Measurements from ENCODE around the gene CUEDC1. TPM values are rescaled to one million over a fixed set of nuclear protein-coding genes. Genes with fewer than 3 reads are reported as not detected.

The CUEDC1 gene
- total and polyA plus RNA-seq, 2 of the 13 experiments (the other 11 are each of a cell fraction or from before 2014, with no cell fraction given): 7.4 to 12.9 TPM

GRCh38 chr17:57864273-57864672 lies 90.9 kb downstream of the CUEDC1 start (continued):
- TF ChIP-seq FOXO4 (CRISPR knock-in tag; conservative IDR thresholded peaks at IDR 0.05) (no peak), ZNF704 (CRISPR knock-in tag; IDR thresholded peaks at IDR 0.05; ENCODE audit: borderline replicate concordance) (no peak), HCFC1 (IDR thresholded peaks at IDR 0.05; ENCODE audit: low read depth, low read length) (no peak), POLR2G (IDR thresholded peaks at IDR 0.05; ENCODE audit: low read depth, low read length) (no peak), MED8 (CRISPR knock-in tag; IDR thresholded peaks at IDR 0.05; ENCODE audit: insufficient replicate concordance) (peak; percentile 20), EEA1 (CRISPR knock-in tag; IDR thresholded peaks at IDR 0.05; ENCODE audit: borderline replicate concordance) (no peak)

DNA sequence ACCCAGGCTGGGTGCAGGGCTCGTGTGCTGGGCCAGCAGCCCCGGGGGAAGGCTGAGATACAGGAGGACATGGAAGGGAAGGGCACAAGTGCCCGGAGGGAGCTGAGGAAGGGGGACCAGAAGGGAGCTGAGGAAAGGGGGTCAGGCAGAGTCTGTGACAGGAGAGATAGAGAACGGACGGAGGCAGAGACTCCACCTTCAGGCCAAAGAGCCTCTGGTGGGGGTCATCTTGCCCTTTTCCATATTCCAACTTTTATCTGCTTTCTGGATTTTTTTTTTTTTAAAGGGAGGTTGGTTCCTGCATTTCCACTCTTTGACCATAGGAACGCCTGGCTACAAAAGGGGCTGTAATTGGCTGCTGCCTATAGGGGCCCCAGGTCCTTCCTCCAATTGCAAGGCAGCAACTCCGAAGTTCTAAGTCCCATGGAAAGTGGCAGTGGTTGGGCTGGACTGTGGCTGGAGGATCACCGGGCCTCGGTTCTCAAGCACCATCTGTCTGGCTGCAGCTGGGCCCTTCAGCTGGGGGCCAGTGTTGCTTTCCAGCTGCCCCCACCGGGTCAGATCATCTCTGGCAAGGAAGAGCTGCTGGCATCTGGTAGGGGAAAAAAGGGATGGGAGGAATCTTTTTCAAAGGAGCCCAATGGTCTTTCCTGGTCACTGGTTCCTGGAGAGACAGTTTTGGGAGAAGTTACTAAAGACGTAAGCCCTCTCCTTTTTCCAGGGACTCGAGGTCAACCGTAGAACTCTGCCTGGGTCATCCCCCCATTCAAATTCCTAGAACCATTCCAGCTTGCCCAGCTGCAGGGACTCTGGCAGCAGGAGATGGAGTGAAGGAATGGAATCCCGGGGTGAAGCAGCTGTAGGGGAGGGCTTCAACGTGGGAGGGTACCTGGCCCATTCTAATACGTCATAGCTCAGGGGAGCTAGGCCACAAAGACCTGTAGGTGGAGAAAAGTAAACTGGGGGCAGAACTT lies 92.2 kb downstream of the CUEDC1 start:
- H3K4me2 ChIP-seq (ENCODE audit: low read depth, low read length): peak overlapping the region; percentile 88
- peak overlapping the region; percentile 77 for H3K9ac ChIP-seq (ENCODE audit: insufficient read depth, low read depth, low read length)
- FAIRE-seq: peak; percentile 95
- peak overlapping the region; percentile 77 for H3K27ac ChIP-seq (ENCODE audit: extremely low read length, insufficient read depth, low read length)
- BruUV-seq (replicated peaks): TSS peak; percentile 57
- intact Hi-C loops (cut with micrococcal nuclease; ENCODE audit: unreplicated experiment): loop anchor here (1.0 kb wide), 1 partner anchor 12 kb away; no protein-coding TSS in a partner anchor
- DNase-seq (ENCODE audit: low spot score): peak; percentile 94
- H3K4me3 ChIP-seq (replicated peaks in 1 of 3; ENCODE audit: insufficient read depth in 1 of 3, low read depth in 2 of 3, low read length in 3 of 3): peak overlapping the region; percentile 71 to 90 (median 81)
- H3K36me3 ChIP-seq (replicated peaks in 1 of 2; ENCODE audit: control insufficient read depth in 1 of 2, insufficient read depth in 2 of 2, low read length in 2 of 2): peaks cover 0 to 7% of the 10 kb centered on the region in 2 experiments; a peak in 1 of 5 replicates
- in situ Hi-C loops (cut with HindIII; ENCODE audit: extremely low pct_ligation_motif_present, low pct_unique_long_range_greater_than_20kb): loop anchor here (5.0 kb wide), 1 partner anchor 134 kb away; no protein-coding TSS in a partner anchor
- peaks cover 14% of the 10 kb centered on the region for H3K79me2 ChIP-seq (ENCODE audit: insufficient read depth, low read length)
- no peaks in the 10 kb centered on the region for H3K9me3 ChIP-seq (ENCODE audit: low read length)
- peaks cover 56% of the 10 kb centered on the region for H3K4me1 ChIP-seq (ENCODE audit: insufficient read depth, low read length)
- WGBS (ENCODE audit: low lambda C conversion rate): under 1% methylated on average over 16 of the region's 16 CpGs
- peak; percentile 82 for ATAC-seq
- H2AFZ ChIP-seq (ENCODE audit: low read length): peak overlapping the region; percentile 2
- POLR2A ChIA-PET: interaction anchor here (0.6 to 9.4 kb wide), 12 partner anchors 11 to 221 kb away, joined by 3 to 177 read pairs (median 14); partner anchors contain the start of genes CUEDC1, MRPS23, SRSF1 and VEZF1
- CTCF ChIA-PET (ENCODE audit: low intra/inter-chr PET ratio, low total read pairs): interaction anchor here (0.7 kb wide), 1 partner anchor 12 kb away, joined by 5 read pairs; no protein-coding TSS in a partner anchor
- no peaks in the 10 kb centered on the region for H4K20me1 ChIP-seq (ENCODE audit: insufficient read depth, low read length)
- H3K27me3 ChIP-seq (ENCODE audit: control insufficient read depth in 1 of 2, insufficient read depth in 2 of 2, low read length in 2 of 2): no peaks in the 10 kb centered on the region; a peak in 1 of 5 replicates
- TF ChIP-seq IKZF4 (CRISPR knock-in tag; IDR thresholded peaks at IDR 0.05; ENCODE audit: borderline replicate concordance, low read depth, not compliant biosample characterization): no peak
- TF ChIP-seq ZKSCAN5 (CRISPR knock-in tag; IDR thresholded peaks at IDR 0.05): no peak
- peak; percentile 59 for TF ChIP-seq ZSCAN31 (CRISPR knock-in tag; IDR thresholded peaks at IDR 0.05; ENCODE audit: low read depth)
- TF ChIP-seq ZNF382 (CRISPR knock-in tag; IDR thresholded peaks at IDR 0.05; ENCODE audit: borderline replicate concordance): no peak
- TF ChIP-seq ZNF674 (CRISPR knock-in tag; IDR thresholded peaks at IDR 0.05; ENCODE audit: low read depth): no peak
- peak; percentile 64; the same call in 1 of the 2 replicates for TF ChIP-seq TMF1 (CRISPR knock-in tag; IDR thresholded peaks at IDR 0.05; ENCODE audit: low read depth)
- TF ChIP-seq PHF20 (CRISPR knock-in tag; IDR thresholded peaks at IDR 0.05): peak; percentile 63; the same call in 1 of the 2 replicates
- TF ChIP-seq MATR3 (CRISPR knock-in tag; IDR thresholded peaks at IDR 0.05): no peak
- no peak for TF ChIP-seq SRF (IDR thresholded peaks at IDR 0.05; ENCODE audit: low read depth, low read length)
- TF ChIP-seq U2AF1 (optimal IDR thresholded peaks at IDR 0.05; ENCODE audit: low read depth, low read length): no peak
- TF ChIP-seq, protein P1, sequence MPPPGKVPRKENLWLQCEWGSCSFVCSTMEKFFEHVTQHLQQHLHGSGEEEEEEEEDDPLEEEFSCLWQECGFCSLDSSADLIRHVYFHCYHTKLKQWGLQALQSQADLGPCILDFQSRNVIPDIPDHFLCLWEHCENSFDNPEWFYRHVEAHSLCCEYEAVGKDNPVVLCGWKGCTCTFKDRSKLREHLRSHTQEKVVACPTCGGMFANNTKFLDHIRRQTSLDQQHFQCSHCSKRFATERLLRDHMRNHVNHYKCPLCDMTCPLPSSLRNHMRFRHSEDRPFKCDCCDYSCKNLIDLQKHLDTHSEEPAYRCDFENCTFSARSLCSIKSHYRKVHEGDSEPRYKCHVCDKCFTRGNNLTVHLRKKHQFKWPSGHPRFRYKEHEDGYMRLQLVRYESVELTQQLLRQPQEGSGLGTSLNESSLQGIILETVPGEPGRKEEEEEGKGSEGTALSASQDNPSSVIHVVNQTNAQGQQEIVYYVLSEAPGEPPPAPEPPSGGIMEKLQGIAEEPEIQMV (CRISPR knock-in tag; IDR thresholded peaks at IDR 0.05; ENCODE audit: low read depth): no peak; the same call in 1 of the 2 replicates

Data from HepG2 (cell line).